ENCODE data around the gene PACRG. TPM values are rescaled to one million over a fixed set of nuclear protein-coding genes. Genes with fewer than 3 reads are reported as not detected.
A peak's percentile ranks its signal among the peaks of the same experiment; 100 is the strongest.
"Not testable (repeated sequence)": the region's sequence is repeated elsewhere in the genome, so short reads cannot be mapped to it uniquely, and the experiment has no call there.

The PACRG gene
- polyA plus RNA-seq (ENCODE audit: insufficient read length in 12 of 12) = 1 to 10 TPM in 10 of 12 donors, not detected in 2; 1.5 to 4.3 (median 2.0) TPM
- long read RNA-seq, donor 1 = 0 reads
- long read RNA-seq, donor 2 = 0 reads
- long read RNA-seq, donor 3 = 0 reads
- long read RNA-seq, donor 4, partial matches to known transcripts = 0 of 1 reads
- long read RNA-seq, donor 4, other reads (novel, unspliced or antisense) = 0 of 1 reads
- long read RNA-seq, donor 5 = 0 reads
- long read RNA-seq, donor 6 = 0 reads
- long read RNA-seq, donor 7, partial matches to known transcripts = 0 of 1 reads
- long read RNA-seq, donor 7, other reads (novel, unspliced or antisense) = 0 of 1 reads
- long read RNA-seq, donor 8 = 0 reads
- long read RNA-seq, donor 9 = 0 reads
- long read RNA-seq, donor 10 = 0 reads
- long read RNA-seq, donor 11 = 0 reads

- DNase-seq = peak; percentile 98
These were observed at the start of gene PACRG, which contains the start of gene PRKN for GRCh38 chr6:162727322-162728182. TSS of gene PACRG (plus strand) at chr6:162727974. TSS of gene PRKN (minus strand) at chr6:162727766.

- DNase-seq = not testable (repeated sequence)
These were observed 48.9 kb upstream of the PACRG start for GRCh38 chr6:162678896-162679295.

GRCh38 chr6:162679681-162680080, 48.1 kb upstream of the PACRG start:
- DNase-seq = no peak

GRCh38 chr6:162680367-162680766, 47.4 kb upstream of the PACRG start:
- DNase-seq = no peak

GRCh38 chr6:162680871-162681270, 46.9 kb upstream of the PACRG start:
- peak; percentile 17 for DNase-seq

GRCh38 chr6:162681447-162681846, 46.3 kb upstream of the PACRG start:
- DNase-seq = no peak

GRCh38 chr6:162683135-162683534, 44.6 kb upstream of the PACRG start:
- DNase-seq = no peak

GRCh38 chr6:162684052-162684451, 43.7 kb upstream of the PACRG start:
- DNase-seq = peak; percentile 43

- peak; percentile 38 for DNase-seq
These were observed 42.8 kb upstream of the PACRG start for GRCh38 chr6:162684961-162685360.

- peak; percentile 25 for DNase-seq
These were observed 42.2 kb upstream of the PACRG start for GRCh38 chr6:162685586-162685985.

- no peak for DNase-seq
These were observed 38.9 kb upstream of the PACRG start for GRCh38 chr6:162688751-162689345.

- DNase-seq = no peak
These were observed 37.6 kb upstream of the PACRG start for GRCh38 chr6:162690158-162690557.

GRCh38 chr6:162697872-162698403, 29.8 kb upstream of the PACRG start:
- DNase-seq = no peak

GRCh38 chr6:162698440-162698839, 29.3 kb upstream of the PACRG start:
- no peak for DNase-seq

- DNase-seq = no peak
These were observed 27.8 kb upstream of the PACRG start for GRCh38 chr6:162699961-162700360.

- no peak for DNase-seq
These were observed 26.8 kb upstream of the PACRG start for GRCh38 chr6:162700966-162701365.

GRCh38 chr6:162701551-162701950, 26.2 kb upstream of the PACRG start:
- no peak for DNase-seq

- no peak for DNase-seq
These were observed 25.3 kb upstream of the PACRG start for GRCh38 chr6:162702446-162702845.

GRCh38 chr6:162704001-162704400, 23.8 kb upstream of the PACRG start:
- no peak for DNase-seq

GRCh38 chr6:162705736-162706135, 22.0 kb upstream of the PACRG start:
- no peak for DNase-seq

- DNase-seq = peak; percentile 91
These were observed 21.5 kb upstream of the PACRG start for GRCh38 chr6:162706232-162706631.

GRCh38 chr6:162708971-162709370, 18.8 kb upstream of the PACRG start:
- DNase-seq = no peak
